HG03565 (cell line): ENCODE data around the gene PCSK6.
"Not testable (repeated sequence)": the region's sequence is repeated elsewhere in the genome, so short reads cannot be mapped to it uniquely, and the experiment has no call there.

ENCODE experiments used
- ATAC-seq: cut with Tn5 transposase; IDR thresholded peaks from one replicate; pipeline ENCODE4 v1.9.1; 2021; ENCODE audit warnings: mild to moderate bottlenecking, moderate library complexity; ENCODE audit not compliant: unreplicated experiment

Gene PCSK6

DNA sequence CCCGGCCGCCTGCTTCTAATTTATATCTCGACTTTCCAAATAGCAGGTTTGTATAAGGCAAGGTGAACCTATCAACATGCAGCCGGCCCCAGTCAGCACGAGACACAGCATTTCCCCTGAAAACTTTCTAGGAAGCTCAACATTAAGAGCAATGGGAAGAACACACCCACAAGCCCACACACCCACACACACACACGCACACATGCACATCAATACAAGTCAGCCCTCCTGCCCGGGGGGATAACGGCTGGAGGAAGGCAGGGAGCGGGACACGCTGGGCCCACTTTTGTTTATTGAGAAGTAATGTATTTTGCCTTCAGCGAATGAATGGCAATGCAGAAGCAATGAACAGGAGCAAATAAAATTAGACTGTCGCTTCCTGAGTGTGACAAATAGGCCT is 83.5 kb downstream of the PCSK6 start:
- ATAC-seq, result no peak

DNA sequence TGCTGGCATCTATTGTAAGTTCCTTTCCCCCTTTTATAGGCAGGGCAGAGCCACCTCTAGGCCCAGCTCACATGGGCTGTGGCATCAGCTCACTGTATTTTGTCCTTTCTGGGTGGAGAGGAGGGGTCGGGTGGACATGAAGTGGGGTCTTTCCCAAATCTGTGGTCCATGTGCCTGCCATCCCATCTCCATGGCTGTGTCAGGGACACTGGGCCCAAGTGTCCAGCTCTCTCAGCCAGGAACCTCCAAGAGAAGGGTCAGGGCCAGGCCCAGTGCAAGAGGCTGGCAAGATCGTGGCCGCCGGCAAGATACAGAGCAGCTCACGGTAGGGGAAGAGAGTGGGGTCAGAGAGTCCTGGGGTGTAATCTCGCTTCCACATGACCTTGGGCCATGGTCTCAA is 85.3 kb downstream of the PCSK6 start:
- no peak for ATAC-seq

GRCh38 chr15:101402883-101403282 is 86.6 kb downstream of the PCSK6 start:
- ATAC-seq, result not testable (repeated sequence)

DNA sequence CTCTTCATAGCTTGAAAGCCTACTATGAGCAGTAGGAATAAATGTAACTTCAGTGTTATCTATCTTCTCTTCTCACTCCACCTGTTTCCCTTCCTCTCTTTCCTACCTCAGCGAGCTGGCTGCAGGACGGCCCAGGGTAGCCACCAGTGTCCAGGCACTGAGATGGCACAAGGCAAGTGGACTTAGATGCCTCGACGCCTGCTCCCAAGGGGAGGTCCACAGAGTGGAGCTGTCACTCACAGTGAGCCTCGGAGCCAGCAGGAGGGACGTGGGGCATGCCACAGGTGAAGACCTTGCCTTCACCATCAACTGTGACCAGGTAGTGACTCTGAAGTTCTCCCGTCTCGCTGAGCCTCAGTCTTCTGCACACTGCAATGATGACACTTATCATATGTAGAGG is 88.2 kb downstream of the PCSK6 start:
- ATAC-seq, result no peak

GRCh38 chr15:101399431-101399830 is 90.1 kb downstream of the PCSK6 start:
- no peak for ATAC-seq

- no peak for ATAC-seq
Measured at GRCh38 chr15:101398247-101398646, 91.3 kb downstream of the PCSK6 start.

GRCh38 chr15:101397521-101398003 is 91.9 kb downstream of the PCSK6 start:
- ATAC-seq, result no peak

GRCh38 chr15:101396484-101397261 is 92.8 kb downstream of the PCSK6 start:
- ATAC-seq, result no peak

DNA sequence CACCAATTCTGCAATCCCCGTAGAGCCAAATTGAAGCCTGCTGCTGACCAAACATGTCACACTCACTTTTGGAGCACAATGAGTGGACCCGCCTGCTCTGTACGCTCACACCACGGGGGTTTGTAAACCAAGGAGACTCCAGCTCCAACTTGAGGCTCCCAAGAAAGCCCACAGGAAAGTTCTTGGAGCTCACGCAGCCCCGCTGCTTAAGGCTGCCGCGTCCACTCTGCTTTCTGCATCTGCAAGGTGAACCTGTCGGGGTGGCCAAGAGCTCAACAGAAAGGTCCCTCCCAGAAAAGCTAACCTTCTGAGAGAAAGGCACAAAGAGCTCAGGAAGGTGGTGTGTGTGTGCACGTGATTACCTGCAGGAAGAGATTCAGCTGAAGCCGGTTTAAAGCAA is 94.9 kb downstream of the PCSK6 start:
- no peak for ATAC-seq

- ATAC-seq, result no peak
Measured at GRCh38 chr15:101394056-101394630, 95.4 kb downstream of the PCSK6 start.

- ATAC-seq, result no peak
Measured at GRCh38 chr15:101393172-101393571, 96.3 kb downstream of the PCSK6 start.

DNA sequence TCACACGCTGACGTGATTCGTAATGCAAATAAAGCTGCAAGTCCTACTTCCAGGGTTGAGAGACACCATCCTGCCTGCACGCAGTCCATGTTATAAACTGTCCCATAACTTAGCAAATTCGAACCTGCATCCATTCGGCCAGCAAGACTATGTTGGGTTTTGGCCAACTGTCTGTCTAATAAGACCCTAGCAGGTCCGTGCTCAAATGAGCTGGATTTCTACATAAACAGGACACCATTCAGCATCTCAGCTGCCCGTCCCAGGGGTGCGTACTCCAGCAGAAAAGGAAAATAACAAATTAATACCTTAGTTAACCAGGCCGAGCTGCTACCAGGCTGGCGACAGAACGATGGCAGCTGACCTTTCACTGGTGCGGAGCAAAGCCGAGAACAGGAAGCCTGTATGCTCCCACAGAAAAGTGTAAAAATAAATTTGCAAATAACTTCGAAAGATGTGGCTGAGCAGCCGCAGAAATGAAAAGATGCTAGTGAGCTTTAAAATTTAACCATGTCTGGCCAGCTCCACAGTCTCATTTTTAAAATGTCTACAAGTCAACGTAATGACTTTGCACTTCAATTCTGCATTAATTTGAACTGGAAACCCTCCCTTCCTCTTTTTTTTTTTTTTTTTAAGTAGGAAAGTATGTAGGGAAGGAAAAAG is 97.4 kb downstream of the PCSK6 start:
- ATAC-seq, result peak; percentile 69

DNA sequence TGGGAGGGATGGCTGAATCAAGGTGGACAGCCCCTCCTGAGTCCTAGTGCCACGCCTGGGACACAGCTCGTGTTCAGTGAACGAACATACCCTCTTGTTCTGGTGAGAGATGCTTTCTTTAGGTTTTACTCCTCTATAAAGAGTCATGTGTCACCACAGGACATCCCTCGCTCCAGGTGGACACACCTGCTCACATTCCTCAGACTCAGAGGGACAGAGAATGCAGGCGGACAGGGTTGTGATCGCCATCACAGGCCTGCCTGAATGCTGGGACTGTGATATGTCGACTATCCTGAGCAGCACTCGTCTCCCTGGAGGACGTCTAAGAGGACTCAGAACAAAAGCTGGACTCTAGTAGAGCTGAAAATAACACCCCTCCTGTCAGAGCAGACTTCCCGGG is 98.1 kb downstream of the PCSK6 start:
- ATAC-seq, result no peak

GRCh38 chr15:101390462-101390861 is 99.0 kb downstream of the PCSK6 start:
- no peak for ATAC-seq

DNA sequence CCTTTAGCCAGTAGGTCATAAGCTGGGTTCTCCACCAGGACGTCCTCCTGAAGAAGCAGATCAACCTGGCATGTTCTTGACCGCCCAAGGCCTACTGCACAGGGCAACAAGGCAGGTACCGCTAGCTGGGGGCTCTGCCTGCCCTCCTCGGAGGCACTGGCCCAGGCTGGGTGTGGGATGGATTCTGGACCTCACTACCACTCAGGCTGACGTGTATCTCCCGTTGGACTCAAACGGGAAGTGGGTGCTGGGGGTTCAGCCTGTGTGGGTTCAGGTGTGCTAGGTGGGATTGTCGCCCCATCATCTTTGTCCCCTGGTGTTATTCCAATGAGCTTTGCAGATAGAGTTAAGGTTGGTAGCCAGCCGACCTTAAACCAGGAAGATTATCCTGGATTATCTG is 99.4 kb downstream of the PCSK6 start:
- no peak for ATAC-seq

- no peak for ATAC-seq
Measured at GRCh38 chr15:101389362-101389761, 100.1 kb downstream of the PCSK6 start.

- ATAC-seq, result no peak
Measured at GRCh38 chr15:101388046-101388445, 101.5 kb downstream of the PCSK6 start.

DNA sequence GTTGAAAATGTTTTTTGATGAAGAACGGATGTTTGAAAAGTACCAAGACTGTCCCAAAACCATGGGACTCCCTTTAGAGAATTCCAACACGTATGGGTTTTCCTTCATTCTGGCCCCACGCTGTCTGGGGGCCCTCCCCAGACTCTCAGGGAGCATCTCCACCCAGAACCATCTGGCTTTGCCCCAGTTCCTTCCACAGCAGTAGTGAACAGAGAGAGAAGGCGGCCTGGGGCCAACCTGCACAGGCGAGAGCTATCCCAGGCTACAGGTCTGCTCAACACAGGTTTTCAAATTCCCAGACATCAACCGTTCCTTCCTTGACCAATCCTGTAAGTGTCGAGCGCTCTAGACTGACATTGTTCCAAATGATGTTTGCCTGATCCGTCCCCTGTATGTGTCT is 101.9 kb downstream of the PCSK6 start:
- ATAC-seq, result no peak

- no peak for ATAC-seq
Measured at GRCh38 chr15:101386967-101387366, 102.5 kb downstream of the PCSK6 start.

DNA sequence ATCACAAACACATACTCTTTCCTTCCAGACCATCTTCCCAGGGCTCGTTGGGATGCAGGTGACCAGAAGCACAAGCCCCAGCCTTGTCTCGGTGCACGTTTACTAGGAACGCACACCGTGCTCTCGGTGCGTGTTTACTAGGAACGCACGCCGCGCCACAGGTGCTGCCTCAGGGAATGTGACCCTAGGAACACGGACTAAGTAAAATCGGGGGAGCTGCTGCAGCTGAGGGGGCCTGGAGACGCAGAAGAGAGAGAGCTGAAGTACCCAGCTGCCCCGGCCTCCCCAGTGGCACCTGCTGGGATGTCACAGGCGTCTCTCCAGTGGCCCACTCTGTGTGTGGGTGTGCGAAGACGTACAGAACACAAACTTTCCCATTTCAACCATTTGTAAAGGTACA is 103.5 kb downstream of the PCSK6 start:
- ATAC-seq, result no peak

GRCh38 chr15:101384276-101384675 is 105.2 kb downstream of the PCSK6 start:
- no peak for ATAC-seq

- no peak for ATAC-seq
Measured at GRCh38 chr15:101382544-101382943, 107.0 kb downstream of the PCSK6 start.
